DND-41 (cell line): ENCODE measurements around the gene ST7.

ENCODE experiments used
- ATAC-seq: fragments of 200-7000 bp; cut with Tn5 transposase; 3 replicates; pipeline ENCODE4 v1.9.1; 2021; ENCODE audit warnings: low read depth; ENCODE audit not compliant: insufficient read depth
- DNase-seq: peaks from one replicate; pipeline ENCODE4 v3.0.0-alpha.2; 2020
- H2AFZ ChIP-seq: 2 replicates; pipeline ENCODE4 v1.6.0; 2012; ENCODE audit warnings: low read depth, low read length
- H3K27ac ChIP-seq: 2 replicates; pipeline ENCODE4 v1.5.1; 2012; ENCODE audit warnings: low read length, inconsistent platforms
- H3K27me3 ChIP-seq: fragments of 200-600 bp; sonication (generic); 2 replicates; pipeline ENCODE4 v1.6.0; 2012; ENCODE audit warnings: low read length, mild to moderate bottlenecking, inconsistent platforms; ENCODE audit not compliant: insufficient read depth, poor library complexity
- H3K36me3 ChIP-seq: 2 replicates; pipeline ENCODE4 v1.5.1; 2012; ENCODE audit warnings: low read length, inconsistent platforms; ENCODE audit not compliant: insufficient read depth
- H3K4me1 ChIP-seq: 2 replicates; pipeline ENCODE4 v1.5.1; 2012; ENCODE audit warnings: mild to moderate bottlenecking, low read length; ENCODE audit not compliant: insufficient read depth
- H3K4me2 ChIP-seq: 2 replicates; pipeline ENCODE4 v1.6.0; 2012; ENCODE audit warnings: mild to moderate bottlenecking, moderate library complexity, low read length, inconsistent platforms; ENCODE audit not compliant: insufficient read depth
- H3K4me3 ChIP-seq, 2 experiments: fragments of 200-600 bp in 1 of 2; shearing (Covaris generic) in 1 of 2; 2 replicates each; pipeline ENCODE4 v1.5.1; 2012 to 2016; ENCODE audit warnings: inconsistent platforms in 2 of 2, low read length in 2 of 2, mild to moderate bottlenecking in 2 of 2, low read depth in 1 of 2, moderate library complexity in 1 of 2
- H3K79me2 ChIP-seq: 2 replicates; pipeline ENCODE4 v1.6.0; 2012; ENCODE audit warnings: low read length, inconsistent platforms; ENCODE audit not compliant: insufficient read depth
- H3K9ac ChIP-seq: 2 replicates; pipeline ENCODE4 v1.6.0; 2012; ENCODE audit warnings: low read depth, mild to moderate bottlenecking, inconsistent platforms, low read length, moderate library complexity
- H3K9me3 ChIP-seq: 2 replicates; pipeline ENCODE4 v1.5.1; 2012; ENCODE audit warnings: low read length, moderate library complexity, mild to moderate bottlenecking, inconsistent platforms; ENCODE audit not compliant: insufficient read depth, severe bottlenecking
- H4K20me1 ChIP-seq: 2 replicates; pipeline ENCODE4 v1.6.0; 2012; ENCODE audit warnings: low read length; ENCODE audit not compliant: insufficient read depth
- EZH2 ChIP-seq: IDR thresholded peaks from 3 replicates; pipeline ENCODE4 v1.6.1; 2012; ENCODE audit warnings: borderline replicate concordance, low read depth, mild to moderate bottlenecking, moderate library complexity, low read length, inconsistent platforms; ENCODE audit not compliant: severe bottlenecking
- TF ChIP-seq, protein P1 (sequence below): IDR thresholded peaks from 2 replicates; pipeline ENCODE4 v1.5.1; 2012; ENCODE audit warnings: borderline replicate concordance, low read length, moderate library complexity, mild to moderate bottlenecking; ENCODE audit not compliant: poor library complexity, severe bottlenecking; ENCODE audit errors: extremely low read depth

ST7 gene

GRCh38 chr7:117017017-117017451 lies 63.7 kb downstream of the ST7 start:
- DNase-seq (no peak), ATAC-seq (no peak)
- Histone ChIP-seq H3K9ac (no peak overlapping the region), H3K9me3 (no peaks in the 10 kb centered on the region), H3K27ac (no peak overlapping the region), H4K20me1 (no peaks in the 10 kb centered on the region), H3K4me3 (no peak overlapping the region), H3K79me2 (no peaks in the 10 kb centered on the region), H3K27me3 (peaks cover 38% of the 10 kb centered on the region), H3K4me2 (no peak overlapping the region), H2AFZ (no peak overlapping the region), H3K4me1 (no peaks in the 10 kb centered on the region), H3K36me3 (no peaks in the 10 kb centered on the region)
- TF ChIP-seq, protein P1, sequence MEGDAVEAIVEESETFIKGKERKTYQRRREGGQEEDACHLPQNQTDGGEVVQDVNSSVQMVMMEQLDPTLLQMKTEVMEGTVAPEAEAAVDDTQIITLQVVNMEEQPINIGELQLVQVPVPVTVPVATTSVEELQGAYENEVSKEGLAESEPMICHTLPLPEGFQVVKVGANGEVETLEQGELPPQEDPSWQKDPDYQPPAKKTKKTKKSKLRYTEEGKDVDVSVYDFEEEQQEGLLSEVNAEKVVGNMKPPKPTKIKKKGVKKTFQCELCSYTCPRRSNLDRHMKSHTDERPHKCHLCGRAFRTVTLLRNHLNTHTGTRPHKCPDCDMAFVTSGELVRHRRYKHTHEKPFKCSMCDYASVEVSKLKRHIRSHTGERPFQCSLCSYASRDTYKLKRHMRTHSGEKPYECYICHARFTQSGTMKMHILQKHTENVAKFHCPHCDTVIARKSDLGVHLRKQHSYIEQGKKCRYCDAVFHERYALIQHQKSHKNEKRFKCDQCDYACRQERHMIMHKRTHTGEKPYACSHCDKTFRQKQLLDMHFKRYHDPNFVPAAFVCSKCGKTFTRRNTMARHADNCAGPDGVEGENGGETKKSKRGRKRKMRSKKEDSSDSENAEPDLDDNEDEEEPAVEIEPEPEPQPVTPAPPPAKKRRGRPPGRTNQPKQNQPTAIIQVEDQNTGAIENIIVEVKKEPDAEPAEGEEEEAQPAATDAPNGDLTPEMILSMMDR, result no peak
- TF ChIP-seq EZH2, result no peak

- Histone ChIP-seq H3K4me1 (no peaks in the 10 kb centered on the region), H3K4me2 (no peak overlapping the region), H3K36me3 (no peaks in the 10 kb centered on the region), H3K27ac (no peak overlapping the region), H3K4me3 (no peak overlapping the region), H3K9me3 (no peaks in the 10 kb centered on the region), H3K79me2 (no peaks in the 10 kb centered on the region), H3K9ac (no peak overlapping the region), H3K27me3 (peaks cover 39% of the 10 kb centered on the region), H2AFZ (no peak overlapping the region), H4K20me1 (no peaks in the 10 kb centered on the region)
- TF ChIP-seq EZH2, result no peak
- TF ChIP-seq, protein P1, result no peak
- no peak for ATAC-seq
- no peak for DNase-seq
Observed at GRCh38 chr7:117017702-117018266, 64.5 kb downstream of the ST7 start.

DNA sequence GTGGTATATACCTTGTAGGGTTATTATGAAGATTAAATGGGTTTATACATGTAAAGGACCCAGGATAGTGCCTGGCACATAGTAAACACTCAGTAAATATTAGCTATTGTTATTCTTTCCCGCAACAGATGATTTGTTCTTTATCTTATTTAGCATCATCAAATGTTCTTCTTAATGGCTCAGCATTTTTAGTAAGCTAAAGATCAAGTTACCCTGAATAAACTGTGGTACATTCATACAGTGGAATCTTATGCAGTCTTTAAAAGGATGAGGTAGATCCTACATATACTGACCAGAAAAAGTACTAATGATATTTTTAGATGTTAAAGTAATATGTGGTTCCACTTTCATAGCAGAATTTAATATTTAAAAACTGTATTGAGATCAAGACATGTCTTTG lies 65.4 kb downstream of the ST7 start:
- H3K27me3 ChIP-seq, result peaks cover 39% of the 10 kb centered on the region
- H3K4me2 ChIP-seq, result no peak overlapping the region
- H3K9ac ChIP-seq, result no peak overlapping the region
- DNase-seq (no peak), ATAC-seq (no peak)
- H3K27ac ChIP-seq, result no peak overlapping the region
- H3K4me1 ChIP-seq, result no peaks in the 10 kb centered on the region
- H3K79me2 ChIP-seq, result no peaks in the 10 kb centered on the region
- no peaks in the 10 kb centered on the region for H3K9me3 ChIP-seq
- no peaks in the 10 kb centered on the region for H4K20me1 ChIP-seq
- H3K36me3 ChIP-seq, result no peaks in the 10 kb centered on the region
- no peak overlapping the region for H3K4me3 ChIP-seq
- no peak overlapping the region for H2AFZ ChIP-seq
- TF ChIP-seq, protein P1, result no peak
- no peak for TF ChIP-seq EZH2
